ENCODE results near the gene MVB12B.
A peak's percentile ranks its signal among the peaks of the same experiment; 100 is the strongest.

MVB12B gene

DNA sequence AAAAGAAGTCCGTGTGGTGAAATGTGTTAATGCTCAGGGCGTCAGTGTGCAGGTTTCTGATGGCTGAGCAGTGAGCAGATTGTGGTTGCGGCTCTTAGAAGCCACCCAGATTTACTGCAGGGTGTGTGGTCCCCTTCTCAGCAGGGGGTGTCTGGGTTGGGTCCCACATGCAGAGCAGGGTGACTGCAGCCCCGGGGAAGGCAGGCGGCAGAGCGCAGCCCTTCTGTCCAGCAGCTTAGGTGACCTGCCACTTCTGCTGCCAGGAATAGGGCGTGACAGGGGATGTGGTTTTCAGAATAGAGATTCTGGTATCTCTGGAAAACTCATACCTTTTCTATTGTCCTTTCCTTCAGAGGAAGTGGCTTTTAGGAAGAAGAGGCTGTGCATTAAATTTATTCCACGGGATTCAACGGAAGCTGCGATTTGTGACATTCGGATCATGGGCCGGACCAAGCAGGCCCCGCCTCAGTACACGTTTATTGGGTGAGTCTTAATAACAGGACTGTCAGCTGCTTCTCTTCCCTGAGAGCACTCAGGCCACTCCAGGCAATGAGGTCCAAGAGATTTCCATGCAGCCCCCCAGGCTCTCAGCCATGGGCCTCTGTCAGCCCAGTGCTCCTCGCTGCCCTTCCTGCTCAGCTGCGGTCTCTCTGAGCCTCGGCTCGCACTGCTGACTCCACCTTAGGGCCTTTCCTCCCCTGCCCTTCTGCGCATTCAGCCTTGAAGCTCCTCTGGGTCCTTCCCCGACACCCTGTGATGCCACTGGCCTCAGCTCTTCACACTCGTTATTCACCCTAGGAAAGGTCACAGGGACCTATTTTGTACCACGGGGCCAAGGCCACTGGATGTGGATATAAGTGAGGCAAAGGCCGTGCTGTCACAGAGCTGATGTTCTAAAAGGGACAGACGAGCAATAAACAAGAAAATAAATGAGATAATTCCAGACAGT, 65.4 kb downstream of the MVB12B start:
- no peak overlapping the region for H3K4me3 ChIP-seq (ENCODE audit: control insufficient read depth, low read depth, low read length)

DNA sequence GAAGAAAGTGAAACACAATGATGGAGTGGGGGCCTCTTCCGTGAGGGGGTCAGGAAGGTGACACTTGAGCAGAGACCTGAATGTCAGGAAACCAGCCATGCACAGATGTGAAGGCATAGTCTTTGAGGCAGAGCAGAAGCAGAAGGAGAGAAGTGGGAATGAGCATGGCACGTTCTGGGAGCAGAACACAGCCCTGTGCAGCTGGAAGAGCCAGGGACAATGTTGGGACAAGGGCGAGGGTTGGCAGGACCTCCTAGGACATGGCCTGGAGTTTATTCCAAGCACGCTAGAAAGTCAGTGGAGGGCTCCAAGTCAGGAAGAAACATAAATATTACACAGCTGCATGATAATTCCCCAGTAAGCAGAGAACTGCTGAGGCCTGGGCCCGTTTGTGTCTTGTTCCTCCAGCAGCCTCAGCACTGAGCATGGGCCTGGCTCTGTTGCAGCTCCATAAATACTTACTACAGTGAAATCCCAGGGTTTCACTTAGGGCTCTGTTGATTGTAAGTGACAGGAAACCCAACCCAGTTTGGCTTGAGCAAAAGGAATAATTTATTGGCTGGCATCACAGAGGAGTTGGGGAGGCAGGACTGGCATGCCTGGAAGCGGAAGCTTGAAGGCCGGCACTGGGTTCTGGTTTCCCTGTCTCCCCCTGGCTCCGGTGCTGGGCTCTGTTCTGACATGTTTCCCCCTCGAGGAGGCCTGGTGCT, 66.2 kb downstream of the MVB12B start:
- no peak for DNase-seq (ENCODE audit: low read depth)
- H3K4me3 ChIP-seq (ENCODE audit: control insufficient read depth, low read depth, low read length): no peak overlapping the region
- TF ChIP-seq, protein P1, sequence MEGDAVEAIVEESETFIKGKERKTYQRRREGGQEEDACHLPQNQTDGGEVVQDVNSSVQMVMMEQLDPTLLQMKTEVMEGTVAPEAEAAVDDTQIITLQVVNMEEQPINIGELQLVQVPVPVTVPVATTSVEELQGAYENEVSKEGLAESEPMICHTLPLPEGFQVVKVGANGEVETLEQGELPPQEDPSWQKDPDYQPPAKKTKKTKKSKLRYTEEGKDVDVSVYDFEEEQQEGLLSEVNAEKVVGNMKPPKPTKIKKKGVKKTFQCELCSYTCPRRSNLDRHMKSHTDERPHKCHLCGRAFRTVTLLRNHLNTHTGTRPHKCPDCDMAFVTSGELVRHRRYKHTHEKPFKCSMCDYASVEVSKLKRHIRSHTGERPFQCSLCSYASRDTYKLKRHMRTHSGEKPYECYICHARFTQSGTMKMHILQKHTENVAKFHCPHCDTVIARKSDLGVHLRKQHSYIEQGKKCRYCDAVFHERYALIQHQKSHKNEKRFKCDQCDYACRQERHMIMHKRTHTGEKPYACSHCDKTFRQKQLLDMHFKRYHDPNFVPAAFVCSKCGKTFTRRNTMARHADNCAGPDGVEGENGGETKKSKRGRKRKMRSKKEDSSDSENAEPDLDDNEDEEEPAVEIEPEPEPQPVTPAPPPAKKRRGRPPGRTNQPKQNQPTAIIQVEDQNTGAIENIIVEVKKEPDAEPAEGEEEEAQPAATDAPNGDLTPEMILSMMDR (conservative IDR thresholded peaks at IDR 0.05; ENCODE audit: control insufficient read depth, insufficient read depth, low read depth, low read length): no peak

More for the DNA sequence above, 65.4 kb downstream of the MVB12B start:
- DNase-seq (ENCODE audit: low read depth): no peak
- TF ChIP-seq, protein P1 (conservative IDR thresholded peaks at IDR 0.05; ENCODE audit: control insufficient read depth, insufficient read depth, low read depth, low read length): no peak

DNA sequence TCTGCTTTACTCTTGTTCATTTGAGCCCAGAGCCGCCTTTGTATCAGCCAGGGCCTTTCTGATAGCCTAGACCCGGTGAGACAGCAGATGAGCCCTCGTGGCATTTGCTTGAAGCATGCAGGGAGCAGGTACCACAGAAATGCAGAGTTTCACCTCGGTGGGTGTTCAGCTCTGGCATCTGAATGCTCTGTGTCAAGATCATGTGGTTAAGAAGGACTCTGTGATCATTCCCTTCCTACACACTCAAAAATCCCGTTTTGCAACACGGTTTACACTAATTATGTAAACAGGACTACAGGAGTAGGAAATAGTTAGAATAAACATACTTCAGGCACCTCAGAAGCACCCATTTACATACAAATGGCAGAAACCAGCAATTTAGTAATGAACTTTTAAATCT, 67.2 kb downstream of the MVB12B start:
- TF ChIP-seq, protein P1 (conservative IDR thresholded peaks at IDR 0.05; ENCODE audit: control insufficient read depth, insufficient read depth, low read depth, low read length): no peak
- H3K4me3 ChIP-seq (ENCODE audit: control insufficient read depth, low read depth, low read length): no peak overlapping the region
- DNase-seq (ENCODE audit: low read depth): no peak

DNA sequence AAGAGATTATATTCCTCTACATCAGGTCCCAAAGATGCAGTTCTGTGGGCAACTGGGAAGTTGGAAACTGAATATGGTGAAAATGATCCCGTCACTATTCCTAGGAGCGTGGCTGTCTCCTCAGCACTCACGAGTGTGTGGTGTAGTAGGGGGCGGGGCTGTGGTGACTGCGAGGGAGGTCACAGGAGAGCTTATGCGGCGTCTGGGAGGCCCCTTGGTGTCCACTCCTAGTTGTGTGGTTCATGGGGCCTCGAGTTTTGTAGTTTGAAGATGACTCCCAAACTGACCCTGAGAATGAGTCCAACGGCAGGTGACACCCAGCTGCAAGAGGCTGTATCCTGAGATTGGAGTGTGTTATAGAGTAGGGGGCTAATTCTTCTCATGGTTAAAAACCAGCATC, 68.2 kb downstream of the MVB12B start:
- no peak overlapping the region for H3K4me3 ChIP-seq (ENCODE audit: control insufficient read depth, low read depth, low read length)
- TF ChIP-seq, protein P1 (conservative IDR thresholded peaks at IDR 0.05; ENCODE audit: control insufficient read depth, insufficient read depth, low read depth, low read length): no peak
- DNase-seq (ENCODE audit: low read depth): no peak

DNA sequence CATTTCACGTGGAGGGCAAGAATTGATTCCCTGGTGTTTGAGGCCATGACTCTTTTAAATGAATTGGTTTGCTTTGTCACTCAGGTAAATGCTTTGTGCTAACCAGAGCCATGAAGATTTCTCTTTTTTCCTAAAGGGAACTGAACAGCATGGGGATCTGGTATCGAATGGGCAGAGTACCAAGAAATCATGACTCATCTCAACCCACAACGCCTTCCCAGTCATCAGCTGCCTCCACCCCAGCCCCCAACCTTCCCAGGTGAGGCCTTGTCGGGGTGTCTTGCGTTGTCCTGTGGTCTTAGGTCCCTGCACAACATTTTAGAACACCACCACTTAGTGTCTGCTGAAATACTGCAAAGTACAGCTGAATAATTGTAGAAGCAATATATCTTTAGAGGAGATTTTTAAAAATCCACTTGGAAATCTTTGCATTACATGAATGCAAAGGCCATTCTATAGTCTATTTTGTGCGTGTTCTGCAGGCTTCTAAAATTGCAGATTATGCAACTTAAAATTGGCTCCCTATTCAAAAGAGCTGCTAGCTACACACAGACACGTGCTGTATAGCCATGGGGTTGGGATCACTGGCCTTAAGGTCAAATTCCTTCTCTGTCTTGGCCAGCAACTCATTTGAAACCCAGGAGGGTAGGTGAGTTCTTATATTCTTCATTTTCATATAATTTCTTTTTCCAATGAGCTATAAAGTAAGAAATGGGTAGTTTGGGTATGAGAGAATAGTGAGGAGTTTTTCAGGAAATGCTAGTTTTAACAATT, 69.0 kb downstream of the MVB12B start:
- TF ChIP-seq, protein P1 (conservative IDR thresholded peaks at IDR 0.05; ENCODE audit: control insufficient read depth, insufficient read depth, low read depth, low read length): no peak
- H3K4me3 ChIP-seq (ENCODE audit: control insufficient read depth, low read depth, low read length): no peak overlapping the region
- peak; percentile 71 for DNase-seq (ENCODE audit: low read depth)

DNA sequence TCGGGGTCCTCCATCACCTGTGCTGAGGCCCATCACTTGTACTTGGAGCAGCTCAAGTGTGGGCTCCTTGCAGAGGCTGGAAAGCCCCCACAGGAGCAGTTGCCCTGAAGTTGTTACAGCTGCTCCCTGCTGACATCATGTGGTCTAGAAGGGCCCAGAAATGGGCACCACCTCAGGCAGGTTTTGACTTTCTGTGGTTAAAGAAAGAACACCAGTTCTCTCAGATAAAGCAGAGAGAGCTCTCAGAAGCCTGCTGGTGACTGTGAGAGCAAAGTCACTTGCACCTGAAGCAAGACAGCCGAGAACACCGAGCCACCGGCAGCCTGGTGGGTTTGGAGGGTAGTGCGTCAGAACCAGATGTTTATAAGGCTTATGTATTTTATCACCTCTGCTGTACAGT, 70.4 kb downstream of the MVB12B start:
- H3K4me3 ChIP-seq (ENCODE audit: control insufficient read depth, low read depth, low read length): no peak overlapping the region
- TF ChIP-seq, protein P1 (conservative IDR thresholded peaks at IDR 0.05; ENCODE audit: control insufficient read depth, insufficient read depth, low read depth, low read length): no peak
- no peak for DNase-seq (ENCODE audit: low read depth)

All from fibroblast of mammary gland (primary cell).